GM10266 (cell line): Measurements from ENCODE around the gene B4GALNT3.

Experiments
- DNase-seq: peaks from one replicate; pipeline ENCODE4 v3.0.0; 2012; ENCODE audit errors: extremely low spot score
- TF ChIP-seq, protein P1 (sequence below): IDR thresholded peaks from 2 replicates; pipeline ENCODE4 v1.5.1; 2012; ENCODE audit warnings: mild to moderate bottlenecking, low read depth; ENCODE audit not compliant: control insufficient read depth, insufficient read depth; ENCODE audit errors: missing control alignments

The B4GALNT3 gene

DNA sequence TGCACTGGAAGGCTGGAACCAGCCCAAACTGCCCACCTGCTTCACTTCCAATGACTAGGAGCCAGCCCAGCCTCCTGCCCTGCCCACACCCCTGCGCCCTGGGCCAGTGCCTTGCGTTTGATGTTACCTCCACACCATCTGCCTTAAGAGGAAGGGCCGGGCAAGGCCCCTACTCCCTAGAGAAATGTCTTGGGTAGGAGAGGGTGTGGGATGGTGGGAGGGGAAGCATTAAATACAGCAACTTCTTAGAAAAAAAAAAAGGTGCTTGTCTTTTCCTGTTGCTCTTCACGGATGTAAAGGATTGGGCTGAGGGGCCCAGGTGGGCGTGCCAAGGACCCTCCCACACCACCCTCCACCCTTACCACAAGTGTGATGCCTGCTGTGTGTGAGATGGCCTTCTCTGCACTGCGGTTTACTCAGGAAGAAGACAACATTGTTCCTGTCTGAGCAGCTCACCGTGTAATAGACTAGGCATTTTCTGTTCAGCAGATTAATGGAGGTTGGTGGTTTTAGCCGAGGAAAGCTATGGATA is 103.6 kb downstream of the B4GALNT3 start:
- TF ChIP-seq, protein P1, sequence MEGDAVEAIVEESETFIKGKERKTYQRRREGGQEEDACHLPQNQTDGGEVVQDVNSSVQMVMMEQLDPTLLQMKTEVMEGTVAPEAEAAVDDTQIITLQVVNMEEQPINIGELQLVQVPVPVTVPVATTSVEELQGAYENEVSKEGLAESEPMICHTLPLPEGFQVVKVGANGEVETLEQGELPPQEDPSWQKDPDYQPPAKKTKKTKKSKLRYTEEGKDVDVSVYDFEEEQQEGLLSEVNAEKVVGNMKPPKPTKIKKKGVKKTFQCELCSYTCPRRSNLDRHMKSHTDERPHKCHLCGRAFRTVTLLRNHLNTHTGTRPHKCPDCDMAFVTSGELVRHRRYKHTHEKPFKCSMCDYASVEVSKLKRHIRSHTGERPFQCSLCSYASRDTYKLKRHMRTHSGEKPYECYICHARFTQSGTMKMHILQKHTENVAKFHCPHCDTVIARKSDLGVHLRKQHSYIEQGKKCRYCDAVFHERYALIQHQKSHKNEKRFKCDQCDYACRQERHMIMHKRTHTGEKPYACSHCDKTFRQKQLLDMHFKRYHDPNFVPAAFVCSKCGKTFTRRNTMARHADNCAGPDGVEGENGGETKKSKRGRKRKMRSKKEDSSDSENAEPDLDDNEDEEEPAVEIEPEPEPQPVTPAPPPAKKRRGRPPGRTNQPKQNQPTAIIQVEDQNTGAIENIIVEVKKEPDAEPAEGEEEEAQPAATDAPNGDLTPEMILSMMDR, result no peak
- DNase-seq, result no peak

DNA sequence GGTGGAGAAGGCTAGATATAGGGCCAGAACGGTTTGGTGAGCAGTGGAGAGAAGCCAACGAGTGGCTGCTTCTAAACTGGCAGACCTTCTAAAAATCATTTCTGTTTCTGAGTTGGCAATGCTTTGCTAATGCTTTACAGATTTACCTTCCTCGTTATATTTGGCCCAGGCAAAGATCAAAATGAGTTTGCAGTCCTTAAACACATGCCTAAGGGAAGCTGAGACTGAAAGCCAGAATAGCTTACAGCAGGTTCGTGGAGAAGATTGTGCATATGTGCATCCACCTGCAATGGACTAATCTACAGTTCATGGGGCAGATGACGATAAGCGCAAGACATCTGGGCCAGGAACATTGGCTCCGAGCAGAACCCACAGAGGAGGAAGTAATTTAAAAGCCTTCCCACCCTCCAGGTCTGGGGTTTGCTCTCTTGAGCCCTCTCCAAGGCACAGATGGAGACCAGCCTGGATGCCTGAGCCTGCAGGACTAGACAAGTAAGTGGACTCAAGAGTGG is 104.1 kb downstream of the B4GALNT3 start:
- TF ChIP-seq, protein P1, result no peak
- no peak for DNase-seq

DNA sequence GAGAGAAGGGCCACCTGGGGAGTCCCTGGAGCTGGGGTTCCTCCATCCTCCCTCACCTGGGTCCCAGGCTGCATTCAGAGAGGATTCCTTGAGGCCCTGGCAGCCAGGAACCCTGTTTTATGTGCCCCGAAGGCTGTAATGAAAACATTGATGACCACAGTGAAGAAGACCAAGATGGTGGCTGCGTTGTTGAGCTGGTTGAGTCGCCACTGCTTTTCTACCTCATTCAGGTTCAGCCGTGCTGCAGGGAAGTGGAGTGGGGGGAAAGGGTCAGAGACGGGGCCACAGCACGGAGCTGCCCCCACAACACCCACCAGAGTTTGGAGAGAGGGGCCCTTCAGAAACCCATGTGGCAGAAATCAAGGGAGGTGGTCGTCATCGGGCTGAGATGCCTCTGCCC is 105.4 kb downstream of the B4GALNT3 start:
- TF ChIP-seq, protein P1, result no peak
- no peak for DNase-seq

DNA sequence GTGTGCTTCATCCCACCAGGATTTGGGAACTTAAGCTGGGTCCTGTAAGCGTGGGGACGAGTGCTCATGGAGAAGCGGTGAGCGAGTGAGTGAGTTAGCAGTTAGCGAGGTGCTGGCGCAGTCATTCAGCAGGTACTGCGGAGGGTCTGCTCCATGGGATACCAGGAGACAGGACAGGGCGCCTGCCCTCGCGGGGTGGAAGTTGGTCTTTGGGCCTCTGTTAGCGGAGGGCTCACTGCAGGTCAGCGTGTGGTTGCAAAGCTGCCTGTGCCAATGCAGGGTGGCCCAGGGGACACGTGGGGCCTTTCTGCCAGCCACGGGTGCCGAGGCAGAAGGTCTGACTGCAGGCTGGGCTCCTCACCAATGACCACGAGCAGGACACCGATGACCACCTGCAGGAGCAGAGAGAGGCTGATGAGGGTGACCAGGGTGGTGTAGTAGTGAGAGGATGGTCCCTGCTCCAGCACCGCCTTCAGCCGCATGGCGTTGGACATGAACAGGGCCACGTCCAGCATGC is 105.9 kb downstream of the B4GALNT3 start:
- TF ChIP-seq, protein P1, result no peak

DNA sequence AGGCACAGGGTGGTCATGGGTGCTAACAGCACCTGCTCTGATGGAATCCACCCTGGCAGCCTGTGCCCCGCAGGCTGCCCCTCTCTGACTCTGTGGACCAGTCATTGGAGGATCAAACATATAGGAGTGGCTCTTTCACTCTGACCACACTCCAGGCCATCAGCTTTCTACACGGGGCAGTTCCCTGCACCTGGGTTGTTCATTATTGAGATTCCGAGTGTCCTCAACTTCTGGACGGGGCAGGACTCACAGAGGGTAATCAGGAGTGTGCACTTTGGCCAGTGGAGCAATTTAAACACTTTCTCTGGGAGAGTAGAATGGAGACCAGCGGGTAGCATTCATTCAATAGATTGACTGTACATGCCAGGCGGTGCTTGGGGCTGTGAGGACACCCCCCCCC is 108.7 kb downstream of the B4GALNT3 start:
- TF ChIP-seq, protein P1, result no peak
- no peak for DNase-seq

More for the DNA sequence above, 105.9 kb downstream of the B4GALNT3 start:
- DNase-seq, result no peak

DNA sequence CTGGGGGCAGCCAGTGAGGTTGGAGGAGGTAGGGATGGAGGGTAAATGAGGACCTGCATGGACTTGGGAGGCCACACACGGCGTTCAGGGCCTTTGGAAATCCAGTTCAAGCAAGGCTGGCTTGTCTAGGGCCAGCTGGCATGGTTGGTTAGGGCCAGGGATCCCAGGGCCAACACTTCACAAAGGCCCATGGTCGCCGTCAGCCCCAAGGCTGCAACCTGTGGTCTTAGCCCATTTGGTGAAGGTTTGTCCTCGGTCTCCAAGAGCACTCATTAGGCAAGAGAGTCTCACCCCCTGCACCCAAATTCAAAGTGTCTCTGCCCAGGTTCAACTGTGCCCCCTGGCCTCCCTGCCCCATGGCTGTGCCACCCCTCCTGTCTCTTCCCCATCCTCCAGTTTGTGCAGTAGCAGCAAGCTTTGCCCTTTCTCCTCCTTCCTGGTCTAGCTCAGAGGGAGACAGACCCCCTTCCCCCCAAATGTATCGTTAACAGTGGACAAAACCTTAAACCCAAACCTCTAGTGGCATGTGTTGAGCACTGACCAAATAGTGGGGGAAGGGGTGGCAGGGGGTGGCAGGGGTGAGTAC is 109.4 kb downstream of the B4GALNT3 start:
- DNase-seq, result no peak
- TF ChIP-seq, protein P1, result no peak

DNA sequence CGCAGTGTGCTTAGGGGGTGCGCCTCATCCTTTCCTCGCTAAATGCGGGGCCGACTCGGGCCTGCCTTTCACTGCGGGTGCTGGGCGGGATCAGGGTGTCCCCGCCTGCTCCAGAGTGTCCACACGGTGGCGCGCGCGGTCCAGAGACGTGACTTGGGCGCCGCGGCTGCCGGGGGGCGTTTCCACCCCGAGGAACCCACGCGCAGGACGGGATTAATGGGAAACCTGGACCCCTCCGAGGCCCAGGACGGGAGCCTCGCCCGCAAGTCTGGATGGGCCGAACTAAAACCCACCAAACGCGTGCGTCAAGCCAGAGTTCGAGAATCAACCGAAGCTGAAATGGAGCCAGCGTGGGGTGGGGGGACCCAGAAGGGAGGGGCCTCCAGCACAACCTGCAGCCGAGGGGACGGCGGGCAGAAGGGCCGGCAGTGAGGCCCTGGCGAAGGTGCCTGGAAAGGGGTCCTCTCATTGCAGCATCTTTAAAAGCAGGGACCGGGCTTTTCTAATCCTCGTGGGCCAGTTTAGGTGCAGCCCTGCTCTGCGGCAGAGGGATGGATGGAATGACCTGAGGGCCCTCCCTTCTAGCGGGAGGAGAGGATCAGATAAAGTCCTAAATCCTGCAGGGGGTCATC is 110.2 kb downstream of the B4GALNT3 start:
- TF ChIP-seq, protein P1, result peak; percentile 99
- DNase-seq, result peak; percentile 95
